SHP77 treated with DMSO at 0.1 percent for 48 hours (cell line): Measurements from ENCODE around the gene LNPK.
A peak's percentile ranks its signal among the peaks of the same experiment; 100 is the strongest.
"Not testable (repeated sequence)": the region's sequence is repeated elsewhere in the genome, so short reads cannot be mapped to it uniquely, and the experiment has no call there.

ENCODE experiments used
- DNase-seq: peaks from one replicate; lab custom pipeline; 2025; lab: John Stamatoyannopoulos, UW

Gene LNPK

DNA sequence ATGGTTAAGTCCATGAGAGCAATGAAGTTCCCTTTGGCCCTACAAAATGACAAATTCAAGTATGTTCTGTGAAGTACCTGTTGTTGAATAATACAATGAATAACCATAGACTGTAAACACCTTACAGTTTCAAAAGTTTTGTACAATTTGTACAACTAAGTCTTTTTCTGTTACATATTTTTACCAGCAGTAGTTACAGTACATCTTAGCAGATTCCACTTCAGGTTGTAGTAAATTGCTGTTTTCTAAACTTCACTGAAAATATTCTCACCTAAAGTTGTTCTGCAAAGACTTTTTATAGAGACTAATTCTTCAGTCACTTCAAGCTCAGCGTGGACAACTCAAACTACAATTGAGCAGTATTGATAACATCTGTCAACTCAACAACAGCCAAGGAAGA, 28.7 kb downstream of the LNPK start:
- DNase-seq = no peak

GRCh38 chr2:175966839-175967238, 35.2 kb downstream of the LNPK start:
- DNase-seq = no peak

DNA sequence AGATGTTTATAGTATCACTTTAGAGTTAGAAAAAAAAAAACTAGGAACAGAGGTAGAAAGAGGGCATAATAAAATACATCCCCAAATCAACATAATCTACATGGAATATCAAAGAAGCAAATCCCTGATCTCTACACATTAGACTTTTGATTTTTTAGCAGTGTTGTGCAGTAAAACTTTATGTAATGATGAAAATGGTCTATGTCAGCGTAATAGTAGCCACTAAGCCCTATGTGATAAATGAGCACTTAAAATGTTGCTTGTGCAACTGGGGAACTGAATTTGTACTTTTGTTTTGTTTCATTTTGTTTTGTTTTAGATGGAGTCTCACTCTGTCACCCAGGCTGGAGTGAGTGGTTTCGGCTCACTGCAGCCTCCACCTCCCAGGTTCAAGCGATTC, 36.3 kb downstream of the LNPK start:
- DNase-seq = no peak

DNA sequence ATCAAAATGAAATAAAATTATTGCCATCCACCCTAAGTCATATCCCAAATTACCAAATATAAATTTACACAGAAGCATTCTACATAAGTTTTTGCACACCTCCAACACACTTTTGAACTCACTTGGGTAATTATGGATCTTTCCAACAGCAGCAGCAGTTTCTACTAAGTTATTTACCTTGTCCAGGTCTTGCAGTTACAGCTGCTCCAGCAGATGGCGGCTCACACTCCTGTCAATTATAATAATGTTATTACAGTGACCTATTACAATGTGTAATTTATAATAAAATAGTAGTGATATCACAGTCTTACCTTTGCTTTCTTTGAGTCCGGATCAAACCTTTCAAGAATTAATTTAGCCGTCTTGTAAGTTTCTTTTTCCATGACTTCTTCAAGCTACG, 37.9 kb downstream of the LNPK start:
- peak; percentile 11 for DNase-seq

- not testable (repeated sequence) for DNase-seq
Observed at GRCh38 chr2:175963171-175963570, 38.9 kb downstream of the LNPK start.

GRCh38 chr2:175957845-175958244, 44.2 kb downstream of the LNPK start:
- no peak for DNase-seq

GRCh38 chr2:175955136-175955535, 46.9 kb downstream of the LNPK start:
- no peak for DNase-seq

GRCh38 chr2:175950512-175950911, 51.6 kb downstream of the LNPK start:
- DNase-seq = no peak

- no peak for DNase-seq
Observed at GRCh38 chr2:175948191-175948590, 53.9 kb downstream of the LNPK start.

- no peak for DNase-seq
Observed at GRCh38 chr2:175947073-175947472, 55.0 kb downstream of the LNPK start.

- no peak for DNase-seq
Observed at GRCh38 chr2:175941699-175942098, 60.4 kb downstream of the LNPK start.

DNA sequence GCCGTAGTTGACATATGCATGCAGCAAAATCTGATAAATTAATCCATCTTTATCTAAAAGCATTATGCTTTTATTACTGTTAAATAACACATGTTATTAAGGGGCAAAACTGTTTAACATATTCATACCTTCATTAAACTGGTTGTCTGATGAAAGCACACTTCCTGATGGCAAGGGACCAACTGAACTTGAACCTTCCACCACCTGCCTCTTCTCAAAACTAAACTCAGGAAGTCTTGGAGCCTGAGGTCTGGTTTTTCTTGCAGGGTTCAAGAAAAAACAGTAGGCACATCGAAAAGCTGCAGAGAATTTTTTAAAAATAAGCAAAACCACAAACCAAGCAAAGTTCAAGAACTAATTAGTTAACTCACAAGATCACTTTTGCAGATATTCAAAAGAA, 64.9 kb downstream of the LNPK start:
- no peak for DNase-seq

- DNase-seq = no peak
Observed at GRCh38 chr2:175935289-175936181, 66.5 kb downstream of the LNPK start.

GRCh38 chr2:175932675-175933074, 69.4 kb downstream of the LNPK start:
- no peak for DNase-seq

DNA sequence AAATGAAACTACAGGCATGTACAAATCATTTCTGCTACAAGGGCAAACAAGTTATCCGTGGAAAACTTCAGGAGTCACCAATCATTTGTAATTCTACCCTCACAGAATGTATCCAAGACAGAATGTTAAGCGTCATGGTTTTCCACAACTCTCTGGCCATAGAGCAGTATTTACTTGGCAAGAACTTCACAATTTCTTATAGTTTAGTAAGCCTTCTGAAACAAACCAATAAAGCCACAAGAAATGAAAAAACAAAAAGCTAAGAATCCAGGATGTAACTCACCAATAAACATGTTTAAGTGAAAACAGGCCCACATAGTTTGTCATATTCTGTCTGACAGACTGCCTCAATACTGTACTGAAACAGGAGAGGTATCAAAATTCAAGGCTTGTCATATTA, 70.3 kb downstream of the LNPK start:
- no peak for DNase-seq

- no peak for DNase-seq
Observed at GRCh38 chr2:175930504-175930903, 71.6 kb downstream of the LNPK start.

GRCh38 chr2:175929850-175930249, 72.2 kb downstream of the LNPK start:
- no peak for DNase-seq

DNA sequence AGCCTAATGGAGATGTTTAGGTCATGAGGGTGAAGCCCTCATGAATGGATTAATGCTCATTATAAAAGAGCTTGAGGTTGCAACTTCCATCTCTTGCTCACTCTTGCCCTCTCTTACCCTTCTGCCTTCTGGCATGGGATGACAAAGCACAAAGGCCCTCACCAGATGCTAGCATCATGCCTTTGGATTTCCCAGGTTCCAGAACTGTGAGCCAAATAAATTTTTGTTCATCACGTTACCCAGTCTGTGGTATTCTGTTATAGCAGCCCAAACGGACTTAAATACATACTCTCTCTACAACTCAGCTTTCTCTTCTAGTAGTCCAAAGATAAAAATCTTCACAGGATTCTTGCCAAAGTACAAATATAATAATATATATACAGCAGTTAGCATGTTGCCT, 75.8 kb downstream of the LNPK start:
- no peak for DNase-seq

DNA sequence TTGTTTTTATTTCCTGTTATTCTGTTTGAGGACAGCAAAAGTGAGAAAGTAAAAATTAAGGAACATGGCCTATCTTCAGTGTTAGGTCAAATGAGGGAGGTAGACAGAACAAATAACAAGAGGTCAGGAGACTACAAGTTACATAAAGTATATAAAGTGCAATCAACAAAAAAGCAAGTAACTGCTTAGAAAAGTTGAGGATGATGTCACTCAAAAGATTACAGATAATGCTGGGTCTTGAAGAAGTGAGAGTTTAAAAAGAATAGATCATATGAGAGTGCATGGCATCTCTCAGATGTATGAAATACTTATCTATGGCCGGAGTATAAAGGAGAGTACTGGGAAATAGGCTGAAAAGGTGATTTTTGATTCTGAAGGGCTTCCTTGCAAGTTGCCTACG, 79.9 kb downstream of the LNPK start:
- no peak for DNase-seq

GRCh38 chr2:175918935-175919334, 83.1 kb downstream of the LNPK start:
- no peak for DNase-seq

- no peak for DNase-seq
Observed at GRCh38 chr2:175914846-175915245, 87.2 kb downstream of the LNPK start.

- not testable (repeated sequence) for DNase-seq
Observed at GRCh38 chr2:175913849-175914743, 88.0 kb downstream of the LNPK start.

DNA sequence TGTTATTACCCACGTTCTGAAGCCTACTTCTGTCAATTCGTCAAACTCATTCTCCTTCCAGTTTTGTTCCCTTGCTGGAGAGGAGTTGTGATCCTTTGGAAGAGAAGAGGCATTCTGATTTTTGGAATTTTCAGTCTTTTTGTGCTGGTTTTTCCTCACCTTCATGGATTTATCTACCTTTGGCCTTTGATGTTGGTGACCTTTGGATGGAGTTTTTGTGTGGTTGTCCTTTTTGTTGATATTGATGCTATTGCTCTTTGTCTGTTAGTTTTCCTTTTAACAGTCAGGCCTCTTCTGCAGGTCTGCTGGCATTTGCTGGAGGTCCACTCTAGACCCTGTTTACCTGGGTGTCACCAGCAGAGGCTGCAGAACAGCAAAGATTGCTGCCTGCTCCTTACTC, 88.8 kb downstream of the LNPK start:
- not testable (repeated sequence) for DNase-seq
